ENCODE data around the gene SPNS1.

GRCh38 chr16:29012913-29013553 lies 38.5 kb downstream of the SPNS1 start:
- TF ChIP-seq GATA2 (IDR thresholded peaks at IDR 0.05; ENCODE audit: low read depth, low read length) = no peak
- no peak for TF ChIP-seq GATA3 (IDR thresholded peaks at IDR 0.05; ENCODE audit: low read depth, low read length)
